ENCODE results near the gene PHGDH.
"Not testable (repeated sequence)": the region's sequence is repeated elsewhere in the genome, so short reads cannot be mapped to it uniquely, and the experiment has no call there.

The PHGDH gene

DNA sequence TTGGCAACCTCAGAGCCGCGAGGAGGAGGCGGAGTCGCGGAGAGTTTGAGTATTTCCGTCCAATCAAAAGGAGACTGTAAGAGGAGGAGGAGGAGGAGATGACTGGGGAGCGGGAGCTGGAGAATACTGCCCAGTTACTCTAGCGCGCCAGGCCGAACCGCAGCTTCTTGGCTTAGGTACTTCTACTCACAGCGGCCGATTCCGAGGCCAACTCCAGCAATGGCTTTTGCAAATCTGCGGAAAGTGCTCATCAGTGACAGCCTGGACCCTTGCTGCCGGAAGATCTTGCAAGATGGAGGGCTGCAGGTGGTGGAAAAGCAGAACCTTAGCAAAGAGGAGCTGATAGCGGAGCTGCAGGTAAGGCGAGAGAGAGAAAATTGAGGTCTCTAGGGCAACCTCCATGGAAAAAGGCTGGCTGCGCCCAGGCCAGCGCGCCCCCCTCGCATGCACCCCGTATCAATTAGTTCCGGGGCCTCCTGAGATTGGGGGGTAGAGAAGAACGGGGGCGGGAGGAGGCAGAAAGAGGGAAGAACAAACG is at the start of gene PHGDH:
Gene PHGDH (plus strand): TSS at position 131 of the 538 bp plus-strand sequence. CDS start 89 bp downstream, at position 220.
- peak; percentile 93 for DNase-seq (ENCODE audit: low spot score)

DNA sequence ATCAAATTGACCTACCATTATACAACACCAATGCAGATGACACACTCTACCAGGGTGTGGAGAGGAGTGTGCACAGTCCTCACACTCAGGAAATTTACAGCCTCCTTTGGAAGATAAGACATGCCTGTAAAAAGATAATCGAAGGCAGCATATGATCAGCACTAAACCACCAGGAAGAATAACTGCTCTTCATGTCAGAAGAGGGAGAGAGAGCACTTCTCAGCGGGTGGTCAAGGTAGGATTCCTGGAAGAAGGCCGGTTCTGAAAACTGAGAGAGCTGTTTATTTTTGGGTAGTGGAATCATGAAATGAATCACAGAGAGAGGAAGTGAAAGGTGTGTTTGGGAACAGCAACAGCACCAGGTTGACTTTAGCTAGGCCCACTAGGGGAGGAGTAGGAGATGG is 49.7 kb upstream of the PHGDH start:
- no peak for DNase-seq (ENCODE audit: low spot score)

DNA sequence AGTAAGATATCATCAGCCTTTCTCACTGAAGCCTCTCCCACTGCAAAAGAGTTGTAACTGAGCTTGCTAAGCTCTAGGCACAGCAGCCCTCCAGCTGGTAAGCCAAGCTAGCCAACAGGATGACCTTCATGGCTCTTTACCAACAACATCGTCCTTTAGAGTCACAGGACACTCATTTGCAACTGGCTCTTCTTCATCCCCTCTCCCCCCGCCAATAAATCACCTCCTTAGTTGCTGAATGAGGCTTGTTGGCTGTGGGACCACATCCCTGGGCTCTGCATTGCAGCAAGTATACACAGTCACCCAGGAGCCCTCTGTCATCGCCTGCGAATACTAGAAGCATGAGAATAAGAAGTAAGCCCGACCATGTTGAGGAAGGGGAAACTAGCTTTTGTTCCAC is 47.7 kb upstream of the PHGDH start:
- DNase-seq (ENCODE audit: low spot score): no peak

DNA sequence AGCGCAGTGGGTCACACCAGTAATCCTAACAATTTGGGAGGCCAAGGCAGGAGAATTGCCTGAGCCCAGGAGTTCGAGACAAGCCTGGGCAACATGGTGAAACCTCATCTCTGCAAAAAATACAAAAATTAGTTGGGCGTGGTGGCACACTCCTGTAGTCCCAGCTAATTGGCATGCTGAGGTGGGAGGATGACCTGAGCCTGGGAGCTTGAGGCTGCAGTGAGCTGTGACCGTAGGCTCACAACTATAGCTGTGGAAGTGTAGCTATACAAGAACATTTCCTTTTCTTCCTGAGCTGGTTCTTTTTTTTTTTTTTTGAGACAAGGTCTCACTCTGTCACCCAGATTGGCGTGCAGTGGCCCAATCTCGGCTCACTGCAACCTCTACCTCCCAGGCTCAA is 44.6 kb upstream of the PHGDH start:
- no peak for DNase-seq (ENCODE audit: low spot score)

DNA sequence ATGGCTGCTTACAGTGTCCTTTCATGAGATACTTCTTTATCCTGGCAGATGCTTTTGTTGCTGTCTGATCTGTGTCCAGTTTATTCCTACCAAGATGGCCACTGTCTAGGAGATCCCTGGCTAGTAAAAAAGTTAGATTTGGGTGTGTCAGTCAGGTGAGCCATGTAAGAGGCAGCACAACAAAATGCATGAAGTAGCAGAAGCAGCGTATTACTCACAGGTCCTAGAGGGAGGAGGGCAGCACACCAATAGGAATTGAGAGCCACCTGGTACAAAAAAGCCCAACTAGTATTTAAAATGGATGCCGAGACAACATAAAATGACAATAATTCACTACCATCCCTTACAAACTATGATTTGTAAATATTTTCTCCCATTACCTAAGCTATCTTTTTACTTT is 40.8 kb upstream of the PHGDH start:
- no peak for DNase-seq (ENCODE audit: low spot score)

DNA sequence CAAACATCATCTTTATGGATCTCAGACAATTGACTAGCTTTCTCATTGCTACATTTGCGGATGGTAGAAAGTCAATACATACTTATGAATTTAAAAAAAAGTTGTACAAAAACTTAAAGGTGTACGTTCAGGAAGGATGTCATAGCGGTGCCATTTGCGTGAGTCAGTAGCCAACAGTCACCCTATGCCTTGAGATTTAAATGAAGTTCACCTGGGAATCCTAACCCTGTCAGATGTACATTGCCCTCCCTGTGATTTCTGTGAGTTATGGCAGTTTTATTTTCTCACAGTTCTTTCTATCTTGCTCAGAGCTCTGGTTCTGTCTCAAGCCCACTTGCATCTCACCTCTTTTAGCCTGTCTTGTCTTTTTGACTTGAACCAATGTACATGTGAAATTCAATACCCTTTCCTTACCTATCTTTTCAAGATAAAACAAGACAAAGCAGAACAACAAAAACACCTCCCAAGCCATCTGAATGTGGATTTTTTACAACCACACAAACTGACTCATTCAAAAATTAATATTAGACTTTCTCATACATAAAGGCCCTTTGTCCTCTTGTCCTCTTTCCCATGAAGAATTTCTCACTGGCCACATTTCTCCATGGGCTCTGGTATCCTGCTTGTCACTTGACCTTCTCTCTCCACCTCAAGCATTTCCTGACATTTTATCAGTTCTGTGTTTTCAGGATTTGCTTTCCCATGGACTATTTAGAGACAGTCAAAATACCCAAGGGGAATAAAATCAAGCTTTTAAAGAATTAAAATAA is 38.4 kb upstream of the PHGDH start:
- DNase-seq (ENCODE audit: low spot score): no peak

DNA sequence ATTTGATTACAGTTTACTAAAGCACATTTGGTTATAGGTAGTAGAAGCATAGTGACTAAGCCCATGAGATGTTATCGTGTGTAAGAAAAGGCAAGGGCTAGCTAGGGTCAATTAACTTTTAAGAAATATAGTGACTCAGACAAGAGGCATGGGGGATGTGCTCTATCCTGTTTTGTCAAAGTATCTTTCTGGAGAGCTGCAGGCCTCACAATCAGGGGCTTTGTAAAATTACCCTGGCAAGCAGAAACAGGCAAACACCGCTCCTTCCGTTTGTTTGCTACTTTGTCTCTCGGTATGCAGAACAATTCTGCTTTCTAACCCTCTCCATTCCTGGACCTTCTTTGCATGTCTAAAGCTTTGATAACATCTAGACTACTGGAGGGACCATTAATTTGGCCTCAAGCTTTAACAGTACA is 37.6 kb upstream of the PHGDH start:
- no peak for DNase-seq (ENCODE audit: low spot score)

DNA sequence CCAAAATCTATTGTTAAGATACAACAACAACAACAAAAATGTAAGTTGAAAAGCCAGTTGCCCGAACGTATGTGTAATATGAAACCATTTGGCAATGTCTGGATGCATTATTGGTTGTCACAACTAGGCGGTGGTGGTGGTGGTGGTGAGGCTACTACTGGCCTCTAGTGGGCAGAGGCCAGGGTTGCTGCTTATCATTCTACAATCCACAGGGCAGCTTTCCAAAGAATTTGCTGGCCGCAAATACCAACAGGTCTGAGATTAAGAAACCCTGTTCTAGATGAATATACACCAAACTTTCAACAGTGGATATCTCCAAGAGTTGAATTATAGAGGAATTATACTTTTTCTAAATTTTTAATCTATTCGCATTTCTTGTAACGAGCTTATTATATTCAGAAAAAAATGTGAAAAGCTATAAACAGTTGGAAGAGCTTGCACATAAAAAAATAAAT is 36.9 kb upstream of the PHGDH start:
- DNase-seq (ENCODE audit: low spot score): no peak

DNA sequence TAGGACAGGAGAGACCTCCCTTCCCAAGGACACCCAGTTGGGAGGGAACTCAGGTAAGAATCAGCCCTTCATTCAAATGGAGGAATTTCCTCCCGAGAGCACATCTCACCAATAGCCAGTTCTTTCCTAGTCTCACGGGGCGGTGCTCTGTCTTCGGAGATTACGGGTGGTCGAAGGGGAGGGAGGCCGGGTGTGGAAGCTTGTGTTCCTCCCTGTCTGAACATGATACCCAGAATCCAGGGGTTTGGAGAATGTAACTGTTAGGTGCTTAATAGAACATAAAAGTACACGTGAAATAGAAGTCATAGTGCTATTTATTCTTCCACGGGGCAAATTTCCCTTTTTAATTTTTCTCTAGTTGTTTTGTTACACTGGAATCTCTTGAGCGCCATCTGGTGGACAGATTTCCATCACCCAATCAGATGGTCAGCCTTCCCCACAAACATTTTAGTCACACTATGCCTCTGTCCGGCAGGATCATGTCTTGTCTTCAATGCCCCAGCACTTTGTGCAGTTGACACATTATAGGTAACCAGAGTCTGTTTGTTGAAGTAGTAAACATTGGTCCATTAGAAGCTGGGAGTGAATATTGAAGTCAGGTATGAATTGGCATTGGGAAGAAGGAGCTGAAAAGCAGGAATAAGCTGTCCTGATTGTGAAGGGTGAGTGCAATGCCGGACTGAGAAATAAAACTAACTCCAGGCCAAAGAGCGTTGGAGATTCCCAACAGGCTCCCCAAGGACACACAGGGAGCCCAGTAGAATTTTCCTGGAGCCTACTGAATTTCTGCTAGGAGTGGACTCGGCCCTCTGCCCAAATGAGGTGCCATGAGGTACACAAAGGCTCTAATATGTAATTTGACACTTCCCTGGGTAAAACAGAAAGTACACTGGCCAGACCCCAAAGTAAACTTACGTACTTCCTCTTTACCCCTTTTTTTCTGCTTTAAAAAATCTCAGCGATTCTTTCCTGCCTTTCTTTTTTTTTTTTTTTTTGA is 36.1 kb upstream of the PHGDH start:
- DNase-seq (ENCODE audit: low spot score): peak; percentile 83

DNA sequence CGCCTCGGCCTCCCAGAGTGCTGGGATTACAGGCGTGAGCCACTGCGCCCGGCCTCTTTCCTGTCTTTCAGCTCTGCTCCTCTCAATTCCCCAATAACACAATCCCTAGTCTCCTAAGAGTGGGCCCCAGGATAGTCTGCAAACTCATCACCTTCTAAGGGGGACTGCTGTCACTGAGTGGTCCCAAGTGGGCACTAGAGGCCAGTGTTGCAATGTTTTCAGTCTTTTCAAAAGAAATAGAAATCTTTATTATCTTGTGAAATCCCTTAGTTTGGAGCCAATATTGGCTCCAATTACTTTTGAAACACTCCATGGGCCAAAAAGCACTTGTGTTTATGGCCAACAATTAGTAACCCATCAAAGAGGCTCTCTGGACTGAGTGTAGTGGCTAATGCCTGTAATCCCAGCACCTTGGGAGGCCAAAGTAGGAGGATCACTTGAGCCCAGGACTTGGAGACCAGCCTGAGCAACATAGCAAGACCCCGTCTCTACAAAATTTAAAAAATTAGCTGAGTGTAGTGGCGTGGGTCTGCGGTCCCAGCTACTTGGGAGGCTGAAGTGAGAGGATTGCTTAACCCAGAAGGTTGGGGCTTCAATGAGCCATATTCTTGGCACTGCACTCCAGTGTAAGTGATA is 35.0 kb upstream of the PHGDH start:
- DNase-seq (ENCODE audit: low spot score): no peak

DNA sequence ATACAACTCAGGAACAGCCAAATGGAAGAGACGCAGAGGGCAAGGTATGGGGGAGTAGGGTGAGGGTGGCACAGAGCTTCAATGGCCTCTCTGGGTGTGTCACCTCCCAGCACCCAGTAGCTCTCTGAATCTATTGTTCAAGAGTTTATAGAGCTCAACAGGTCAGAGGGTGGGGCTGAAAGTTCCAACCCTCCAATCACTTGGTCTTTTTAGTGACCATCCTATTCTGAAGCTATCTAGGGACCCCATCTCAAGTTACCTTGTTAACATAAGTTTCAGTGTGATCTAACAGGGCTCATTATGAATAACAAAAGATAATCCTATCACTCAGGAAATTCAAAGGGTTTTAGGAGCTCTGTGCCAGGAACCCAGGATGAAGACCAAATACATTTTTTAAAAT is 32.5 kb upstream of the PHGDH start:
- no peak for DNase-seq (ENCODE audit: low spot score)

DNA sequence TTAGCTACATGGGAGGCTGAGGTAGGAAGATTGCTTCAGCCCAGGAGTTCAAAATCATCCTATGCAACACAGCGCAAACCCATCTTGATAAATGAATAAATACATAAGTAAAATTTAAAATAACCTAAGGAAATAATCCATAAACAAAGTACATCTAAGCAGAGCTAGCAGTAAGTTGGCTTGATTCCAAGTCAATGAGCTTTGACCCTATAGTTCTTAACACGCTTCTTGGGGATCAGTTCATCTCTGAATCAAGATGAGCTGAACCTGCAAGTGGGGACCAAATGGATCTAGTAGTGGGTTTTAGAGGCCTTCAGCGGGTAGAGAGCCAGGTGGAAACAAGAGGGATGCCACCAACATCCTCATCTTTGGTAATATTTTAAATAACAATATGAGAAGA is 31.5 kb upstream of the PHGDH start:
- no peak for DNase-seq (ENCODE audit: low spot score)

DNA sequence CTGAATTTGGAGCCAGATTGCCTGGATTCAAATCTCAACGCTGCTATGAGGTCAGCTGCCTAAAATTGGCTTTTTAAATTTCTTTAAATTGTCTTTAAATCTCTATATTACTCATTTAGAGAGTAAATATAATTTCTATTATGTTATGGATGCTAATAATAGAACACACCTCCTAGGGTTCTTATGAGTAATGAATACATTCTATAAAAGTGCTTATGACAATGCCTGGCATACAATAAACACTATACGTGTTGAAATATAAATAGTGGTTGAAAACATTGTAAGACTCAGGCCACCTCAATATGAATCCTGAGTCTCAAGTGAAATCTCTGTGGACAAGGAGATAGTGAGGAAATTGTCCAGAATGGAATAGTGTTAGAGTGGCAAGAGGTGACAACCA is 31.0 kb upstream of the PHGDH start:
- DNase-seq (ENCODE audit: low spot score): no peak

DNA sequence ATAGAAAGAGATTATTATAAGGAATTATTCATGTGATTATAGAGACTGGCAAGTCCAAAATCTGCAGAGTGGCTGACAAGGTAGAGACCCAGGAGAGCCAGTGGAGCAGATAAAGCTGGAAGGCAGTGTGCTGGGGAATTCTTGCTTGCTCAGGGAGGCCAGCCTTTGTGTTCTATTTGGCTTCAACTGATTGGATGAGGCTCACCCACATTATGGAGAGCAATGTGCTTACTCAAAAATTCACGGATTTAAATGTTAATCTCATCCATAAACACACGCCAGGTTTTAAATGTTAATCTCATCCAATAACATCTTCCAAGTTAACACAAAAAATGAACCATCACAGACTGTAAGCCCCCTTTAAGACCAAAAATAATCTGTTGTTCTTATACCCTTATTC is 30.2 kb upstream of the PHGDH start:
- no peak for DNase-seq (ENCODE audit: low spot score)

DNA sequence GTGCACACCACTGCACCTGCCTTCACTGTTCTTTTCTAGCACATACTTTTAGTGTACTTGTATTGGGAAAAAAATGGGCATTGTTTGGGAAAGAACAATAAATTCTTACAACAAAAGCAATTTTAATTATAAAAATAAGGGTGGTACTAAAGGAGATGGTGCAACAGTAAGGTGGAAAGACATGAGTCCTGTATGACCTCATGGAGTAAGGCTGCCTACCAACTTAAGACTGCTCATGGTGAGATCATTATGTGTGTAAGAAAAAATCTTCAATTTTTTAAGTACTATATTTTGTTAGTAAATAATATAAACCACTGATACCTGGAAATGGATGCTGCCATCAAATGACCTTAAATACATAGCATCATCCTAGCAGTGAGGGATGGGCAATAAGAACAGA is 29.6 kb upstream of the PHGDH start:
- DNase-seq (ENCODE audit: low spot score): peak; percentile 18

DNA sequence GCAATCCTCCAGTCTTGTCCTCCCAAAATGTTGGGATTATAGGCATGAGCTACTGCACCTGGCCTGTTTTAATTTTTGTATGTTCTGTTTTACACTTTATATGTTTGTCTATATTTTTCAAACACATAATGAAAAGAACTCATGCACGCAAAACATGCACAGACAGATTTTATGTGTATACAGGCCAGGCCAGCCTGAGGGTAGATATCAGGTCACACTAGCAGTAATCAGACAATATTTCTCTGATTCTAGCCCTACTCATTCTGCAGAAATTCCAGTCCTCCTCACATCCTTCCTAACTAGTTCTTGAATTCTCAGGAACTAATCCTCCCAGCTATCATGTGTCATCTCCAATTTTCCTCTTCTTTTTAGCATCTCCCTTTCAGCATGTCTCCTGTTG is 27.8 kb upstream of the PHGDH start:
- no peak for DNase-seq (ENCODE audit: low spot score)

DNA sequence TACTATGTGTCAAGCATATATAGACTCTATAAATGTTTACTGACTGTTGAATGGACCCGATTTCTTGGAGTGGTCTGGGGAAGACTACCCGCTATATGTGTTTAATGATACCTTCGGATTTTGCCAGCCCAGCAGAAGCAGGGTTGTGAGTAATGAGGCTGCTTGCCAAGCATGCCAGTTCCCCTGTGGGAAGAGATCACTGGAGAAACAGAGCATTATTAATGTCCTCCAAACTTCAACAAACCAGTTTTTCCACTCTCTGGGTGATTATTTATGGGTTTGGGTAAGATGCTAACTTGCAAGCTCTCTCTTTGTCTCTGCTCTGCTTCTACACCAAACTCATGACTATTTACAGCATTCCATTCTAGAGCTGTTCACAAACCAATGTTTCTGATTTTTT is 25.1 kb upstream of the PHGDH start:
- no peak for DNase-seq (ENCODE audit: low spot score)

DNA sequence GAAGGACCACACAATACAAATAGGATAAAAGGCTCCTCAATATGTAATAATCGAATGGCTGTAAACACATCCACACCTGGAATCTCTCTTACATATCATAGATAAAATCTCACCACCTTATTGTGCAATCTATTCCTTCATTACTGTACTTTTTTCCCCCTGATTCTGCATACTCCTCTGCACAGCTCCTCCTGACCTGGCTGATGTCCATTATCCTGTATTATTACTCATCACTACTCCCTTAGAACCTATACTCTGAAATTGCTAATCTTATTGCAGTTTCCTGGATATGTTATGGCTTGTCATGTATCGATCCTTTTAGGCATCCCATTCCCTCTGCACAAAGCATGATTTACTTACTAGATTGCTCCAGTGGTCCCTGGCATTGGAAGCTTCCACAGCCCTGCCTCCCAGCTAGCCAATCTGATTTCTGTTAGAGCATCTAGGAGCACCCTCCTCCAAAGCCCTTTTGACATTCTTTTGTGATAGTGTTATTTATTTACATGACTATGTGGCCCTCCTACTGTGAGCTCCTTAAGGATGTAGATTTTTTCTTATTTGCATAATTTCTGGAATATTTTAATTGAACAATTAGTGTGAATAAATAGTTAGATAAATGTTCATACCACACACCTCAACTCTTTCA is 24.2 kb upstream of the PHGDH start:
- DNase-seq (ENCODE audit: low spot score): no peak

DNA sequence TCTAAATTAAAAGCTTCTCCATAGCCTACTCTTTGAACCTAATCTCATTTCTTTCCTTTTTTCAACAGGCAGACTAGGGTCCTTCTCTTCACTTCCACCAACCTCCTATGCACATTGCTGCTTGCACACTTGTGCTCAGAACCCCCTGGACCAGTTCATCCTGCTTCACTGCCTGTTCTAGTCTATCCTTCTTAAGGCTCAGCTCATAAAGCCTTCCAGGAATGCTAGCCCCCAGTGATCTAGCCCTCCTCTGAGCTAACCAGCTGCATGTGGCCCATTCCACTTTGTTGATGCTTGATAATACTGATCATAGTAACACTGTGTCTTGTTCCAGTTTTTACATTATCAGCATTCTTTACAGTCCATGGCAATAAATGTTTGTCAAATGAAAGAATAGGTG is 22.9 kb upstream of the PHGDH start:
- DNase-seq (ENCODE audit: low spot score): no peak

DNA sequence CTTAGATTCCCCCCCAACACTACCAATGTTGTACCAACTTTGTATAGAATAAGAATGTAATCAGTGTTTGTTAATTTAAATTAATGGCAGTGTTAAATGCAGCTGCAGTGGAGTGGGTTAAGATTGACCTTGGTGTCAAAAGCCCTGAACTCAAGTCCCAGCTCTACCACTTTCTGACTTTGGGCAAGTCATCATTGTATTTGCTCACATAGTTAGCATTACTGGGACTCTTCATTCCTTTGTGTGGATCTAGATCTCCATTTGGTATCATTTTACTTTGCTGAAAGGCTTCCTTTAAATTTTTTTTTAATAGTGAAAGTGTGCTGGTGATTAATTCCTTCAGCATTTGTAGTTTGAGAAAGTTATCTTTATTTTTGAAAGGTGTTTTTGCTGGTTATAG is 22.2 kb upstream of the PHGDH start:
- DNase-seq (ENCODE audit: low spot score): no peak

DNA sequence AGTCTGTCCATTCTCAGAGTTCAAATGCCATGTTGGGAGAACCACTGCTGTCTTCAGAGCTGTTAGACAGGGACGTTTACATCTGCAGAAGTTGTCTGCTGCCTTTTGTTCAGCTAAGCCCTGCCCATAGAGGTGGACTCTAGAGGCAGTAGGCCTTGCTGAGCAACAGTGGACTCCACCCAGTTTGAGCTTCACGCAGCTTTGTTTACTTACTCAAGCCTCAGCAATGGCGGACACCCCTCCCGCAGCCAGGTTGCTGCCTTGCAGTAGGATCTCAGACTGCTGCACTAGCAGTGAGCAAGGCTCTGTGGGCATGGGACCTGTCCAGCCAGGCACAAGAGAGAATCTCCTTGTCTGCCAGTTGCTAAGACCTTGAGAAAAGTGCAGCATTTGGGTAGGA is 14.9 kb upstream of the PHGDH start:
- not testable (repeated sequence) for DNase-seq (ENCODE audit: low spot score)

DNA sequence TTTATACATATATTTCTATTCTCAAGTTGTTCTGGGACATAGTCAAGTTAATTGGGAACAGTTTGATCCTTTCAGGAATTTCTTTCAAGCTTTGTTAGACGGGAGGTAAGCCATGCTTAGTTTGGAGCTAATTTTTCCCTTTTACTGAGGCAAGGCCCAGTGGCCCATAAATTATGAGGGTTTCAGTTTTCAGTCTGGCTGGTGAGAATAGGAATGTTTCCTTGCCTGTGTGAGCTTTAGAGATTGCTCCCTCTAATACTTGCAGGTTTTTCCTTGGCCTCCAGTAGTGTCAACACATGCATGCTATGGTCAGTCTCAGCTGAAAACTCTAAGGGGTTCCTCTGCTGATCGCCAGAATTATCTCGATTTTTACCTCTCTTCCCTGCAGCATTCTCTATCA is 14.1 kb upstream of the PHGDH start:
- no peak for DNase-seq (ENCODE audit: low spot score)
